Subcutaneous adipose tissue (tissue), 4 donors: ENCODE data around the gene APOLD1. TPM values are rescaled to one million over a fixed set of nuclear protein-coding genes. Genes with fewer than 3 reads are reported as not detected.

ENCODE experiments used
- total RNA-seq, 4 donors: library from RNA; depleted of rRNA; stranded (reverse); fragments of >200 nt; gene quantifications; one replicate each; pipeline ENCODE4 v1.1.0, GENCODE V29; 2016
- TF ChIP-seq, protein P1 (sequence below): fragments of 450-650 bp; IDR thresholded peaks from one replicate; pipeline ENCODE4 v1.5.1; 2016; ENCODE audit warnings: low read depth, mild to moderate bottlenecking, control low read depth, antibody characterized with exemption, moderate library complexity

The APOLD1 gene
- total RNA-seq, 4 donors from 2014 or later = 57.3 to 281 (median 206) TPM

DNA sequence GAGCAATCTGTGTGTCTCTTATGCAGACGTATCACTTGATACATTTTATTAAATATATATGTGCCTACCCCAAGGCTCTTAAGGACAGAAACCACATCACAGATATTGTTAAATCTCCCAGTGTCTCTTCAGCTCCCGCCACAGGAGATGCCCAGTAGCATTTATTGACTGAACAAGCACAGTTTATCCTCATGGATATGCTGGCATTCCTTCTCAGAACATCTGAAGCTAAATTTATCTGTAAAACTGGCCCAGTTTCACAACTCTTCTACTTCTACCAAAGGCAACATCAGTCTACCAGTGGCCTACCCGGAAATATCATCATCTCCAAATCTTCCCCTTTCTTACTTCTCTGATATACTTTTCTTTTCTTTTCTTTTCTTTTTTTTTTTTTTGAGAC, 10.7 kb downstream of the APOLD1 start:
- TF ChIP-seq, protein P1, sequence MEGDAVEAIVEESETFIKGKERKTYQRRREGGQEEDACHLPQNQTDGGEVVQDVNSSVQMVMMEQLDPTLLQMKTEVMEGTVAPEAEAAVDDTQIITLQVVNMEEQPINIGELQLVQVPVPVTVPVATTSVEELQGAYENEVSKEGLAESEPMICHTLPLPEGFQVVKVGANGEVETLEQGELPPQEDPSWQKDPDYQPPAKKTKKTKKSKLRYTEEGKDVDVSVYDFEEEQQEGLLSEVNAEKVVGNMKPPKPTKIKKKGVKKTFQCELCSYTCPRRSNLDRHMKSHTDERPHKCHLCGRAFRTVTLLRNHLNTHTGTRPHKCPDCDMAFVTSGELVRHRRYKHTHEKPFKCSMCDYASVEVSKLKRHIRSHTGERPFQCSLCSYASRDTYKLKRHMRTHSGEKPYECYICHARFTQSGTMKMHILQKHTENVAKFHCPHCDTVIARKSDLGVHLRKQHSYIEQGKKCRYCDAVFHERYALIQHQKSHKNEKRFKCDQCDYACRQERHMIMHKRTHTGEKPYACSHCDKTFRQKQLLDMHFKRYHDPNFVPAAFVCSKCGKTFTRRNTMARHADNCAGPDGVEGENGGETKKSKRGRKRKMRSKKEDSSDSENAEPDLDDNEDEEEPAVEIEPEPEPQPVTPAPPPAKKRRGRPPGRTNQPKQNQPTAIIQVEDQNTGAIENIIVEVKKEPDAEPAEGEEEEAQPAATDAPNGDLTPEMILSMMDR = no peak

DNA sequence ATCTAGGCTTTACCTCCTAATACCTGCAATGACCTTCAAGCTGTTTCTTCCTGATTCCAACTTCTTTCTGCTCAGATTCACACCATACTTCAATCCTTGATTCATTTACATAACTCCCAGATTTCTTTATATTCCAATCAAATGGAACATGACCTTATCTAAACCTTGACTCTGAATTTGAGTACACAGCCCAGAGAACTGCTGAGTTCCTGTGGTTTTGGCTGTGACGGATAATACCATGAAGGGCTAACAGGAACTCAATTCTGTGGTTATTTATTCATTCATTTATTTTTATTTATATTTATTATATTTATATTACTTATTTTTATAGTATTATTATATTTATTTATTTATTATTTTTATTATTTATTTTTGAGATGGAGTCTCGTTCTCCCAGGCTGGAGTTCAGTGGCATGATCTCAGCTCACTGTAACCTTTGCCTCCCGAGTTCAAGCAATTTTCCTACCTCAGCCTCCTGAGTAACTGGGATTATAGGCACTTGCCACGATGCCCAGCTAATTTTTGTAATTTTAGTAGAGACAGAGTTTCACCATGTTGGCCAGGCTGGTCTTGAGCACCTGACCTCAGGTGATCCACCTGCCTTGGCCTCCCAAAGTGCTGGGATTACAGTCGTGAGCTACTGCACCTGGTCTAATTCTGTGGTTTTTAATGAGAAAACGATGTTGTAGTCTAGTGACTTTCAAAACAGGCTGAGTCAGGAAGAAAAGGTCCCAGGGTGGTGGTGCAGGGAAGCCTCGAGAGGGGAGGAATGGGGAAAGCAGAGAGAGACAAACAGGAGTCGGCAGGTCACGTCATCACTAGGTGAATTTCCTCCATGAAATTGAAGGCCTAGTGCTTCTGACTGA, 11.7 kb downstream of the APOLD1 start:
- TF ChIP-seq, protein P1 = no peak

DNA sequence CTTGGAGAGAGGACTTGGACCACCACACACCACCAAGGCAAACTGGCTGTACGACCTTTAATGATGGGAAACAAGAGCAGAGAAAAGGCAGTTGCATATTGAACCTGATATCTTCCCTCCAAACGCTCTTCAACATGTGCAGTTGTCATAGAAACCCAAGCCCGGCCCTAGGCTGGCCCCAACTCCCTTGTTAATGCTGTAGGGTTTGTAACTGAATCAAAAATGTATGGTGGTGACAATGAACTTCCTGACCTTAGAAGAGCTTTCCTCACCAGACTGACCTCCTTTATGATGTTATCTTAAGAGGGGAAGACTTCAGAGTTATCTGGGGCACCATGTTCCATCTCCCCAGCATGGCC, 12.3 kb downstream of the APOLD1 start:
- TF ChIP-seq, protein P1 = no peak

DNA sequence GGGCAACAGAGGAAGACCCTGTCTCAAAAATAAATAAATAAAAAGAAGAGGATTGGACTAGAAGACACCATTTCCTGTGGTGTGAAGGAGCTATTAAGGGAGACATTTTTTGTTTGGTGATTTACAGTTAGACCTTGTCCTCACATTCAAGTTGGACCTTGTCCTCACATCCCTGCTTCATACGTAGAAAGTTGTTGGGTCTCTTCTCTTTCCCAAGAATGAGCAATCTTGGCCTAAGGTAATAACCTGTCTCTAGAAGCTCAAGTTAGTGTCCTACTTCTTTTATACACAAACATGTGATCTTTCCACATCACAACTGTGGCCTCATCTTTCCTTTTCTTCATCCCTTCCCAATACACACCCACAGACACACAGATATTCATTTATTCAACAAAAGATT, 13.0 kb downstream of the APOLD1 start:
- TF ChIP-seq, protein P1 = no peak

DNA sequence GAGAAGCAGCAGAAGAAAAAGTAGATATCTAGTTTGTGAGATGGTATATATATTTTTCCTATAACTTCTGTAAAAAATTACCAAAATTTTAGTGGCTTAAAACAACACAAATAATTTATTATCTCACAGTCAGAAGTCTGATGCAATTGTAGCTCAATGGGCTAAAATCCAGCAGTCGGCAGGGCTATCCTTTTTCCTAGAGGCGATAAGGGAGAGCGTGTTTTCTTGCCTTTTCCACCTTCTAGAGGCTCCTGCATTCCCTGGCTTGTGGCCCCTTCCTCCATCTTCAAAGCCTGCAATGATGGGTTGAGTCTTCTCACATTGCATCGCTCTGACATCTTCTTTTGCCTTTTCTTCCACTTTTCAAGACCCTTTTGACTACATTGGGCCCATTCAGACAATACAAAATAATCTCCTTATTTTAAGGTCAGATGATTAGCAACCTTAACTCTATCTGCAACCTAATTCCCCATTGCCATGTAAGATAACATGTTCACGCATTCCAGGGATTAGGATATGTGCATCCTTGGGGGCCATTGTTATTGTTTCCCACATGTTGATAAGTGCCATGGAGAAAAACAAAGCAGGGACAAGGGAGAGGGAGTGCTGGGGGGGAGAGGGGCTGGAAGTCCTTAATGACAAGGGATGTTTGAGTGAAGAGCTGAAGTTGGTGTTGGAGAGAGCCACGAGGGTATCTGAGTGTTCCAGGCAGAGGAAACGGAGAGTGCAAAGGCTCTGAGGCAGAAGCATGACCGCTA, 13.9 kb downstream of the APOLD1 start:
- TF ChIP-seq, protein P1 = no peak

DNA sequence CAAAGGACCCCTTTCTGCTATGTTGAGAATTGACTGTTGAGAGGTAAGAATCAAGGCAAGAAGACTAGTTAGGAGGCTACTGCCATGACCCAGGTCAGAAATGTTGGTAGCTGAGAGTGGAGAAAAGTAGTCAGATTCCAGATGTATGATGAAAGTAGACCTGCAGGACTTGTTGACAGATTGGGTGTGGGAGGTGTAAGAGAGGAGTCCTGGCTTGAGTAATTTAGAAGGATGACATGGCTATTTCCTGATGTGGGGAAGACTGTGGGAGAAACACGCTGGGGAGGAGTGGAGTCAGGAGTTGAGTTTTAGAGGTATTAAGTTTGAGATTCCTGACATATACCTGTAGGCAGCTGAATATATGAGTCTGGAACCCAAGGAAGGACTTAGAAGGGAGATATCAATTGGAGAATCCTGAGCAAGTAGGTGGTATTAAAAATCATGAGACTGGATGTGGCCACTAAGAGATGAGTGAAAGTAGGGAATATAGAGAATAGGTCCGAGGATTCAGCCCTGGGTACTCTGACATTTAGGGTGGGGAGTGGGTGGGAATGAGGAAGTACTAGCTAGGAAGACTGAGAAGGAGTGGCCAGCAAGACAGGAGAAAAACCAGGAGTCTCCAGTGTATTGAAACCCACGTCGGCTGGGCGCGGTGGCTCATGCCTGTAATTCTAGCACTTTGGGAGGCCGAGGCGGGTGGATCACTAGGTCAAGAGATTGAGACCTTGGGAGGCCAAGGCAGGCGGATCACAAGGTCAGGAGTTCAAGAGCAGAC, 15.1 kb downstream of the APOLD1 start:
- TF ChIP-seq, protein P1 = no peak

DNA sequence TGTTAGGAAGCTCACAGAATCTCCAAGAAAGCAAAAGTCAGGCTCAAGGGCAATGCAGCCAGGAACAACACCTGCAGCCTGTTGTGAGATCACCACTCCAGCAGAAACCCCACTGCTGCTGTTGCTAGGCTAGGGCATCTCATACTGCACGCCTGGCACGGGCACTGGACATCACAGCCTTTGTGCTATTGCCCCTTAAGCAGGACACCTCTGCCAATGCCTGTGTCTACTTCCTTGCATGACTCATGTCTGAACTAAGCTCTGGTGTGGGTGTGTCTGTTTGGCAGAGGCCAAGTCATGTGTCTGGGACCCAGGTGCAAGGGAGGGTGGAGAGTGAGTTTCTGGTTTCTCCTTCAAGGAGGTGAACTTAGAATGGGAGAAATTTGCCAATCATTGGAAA, 17.7 kb downstream of the APOLD1 start:
- TF ChIP-seq, protein P1 = no peak
